Fibroblast of upper back skin (primary cell): ENCODE results near the gene NOS1AP.
"Not testable (repeated sequence)": the region's sequence is repeated elsewhere in the genome, so short reads cannot be mapped to it uniquely, and the experiment has no call there.

ENCODE experiments used
- DNase-seq: peaks from one replicate; pipeline ENCODE4 v3.0.0-alpha.2; 2013

NOS1AP gene

DNA sequence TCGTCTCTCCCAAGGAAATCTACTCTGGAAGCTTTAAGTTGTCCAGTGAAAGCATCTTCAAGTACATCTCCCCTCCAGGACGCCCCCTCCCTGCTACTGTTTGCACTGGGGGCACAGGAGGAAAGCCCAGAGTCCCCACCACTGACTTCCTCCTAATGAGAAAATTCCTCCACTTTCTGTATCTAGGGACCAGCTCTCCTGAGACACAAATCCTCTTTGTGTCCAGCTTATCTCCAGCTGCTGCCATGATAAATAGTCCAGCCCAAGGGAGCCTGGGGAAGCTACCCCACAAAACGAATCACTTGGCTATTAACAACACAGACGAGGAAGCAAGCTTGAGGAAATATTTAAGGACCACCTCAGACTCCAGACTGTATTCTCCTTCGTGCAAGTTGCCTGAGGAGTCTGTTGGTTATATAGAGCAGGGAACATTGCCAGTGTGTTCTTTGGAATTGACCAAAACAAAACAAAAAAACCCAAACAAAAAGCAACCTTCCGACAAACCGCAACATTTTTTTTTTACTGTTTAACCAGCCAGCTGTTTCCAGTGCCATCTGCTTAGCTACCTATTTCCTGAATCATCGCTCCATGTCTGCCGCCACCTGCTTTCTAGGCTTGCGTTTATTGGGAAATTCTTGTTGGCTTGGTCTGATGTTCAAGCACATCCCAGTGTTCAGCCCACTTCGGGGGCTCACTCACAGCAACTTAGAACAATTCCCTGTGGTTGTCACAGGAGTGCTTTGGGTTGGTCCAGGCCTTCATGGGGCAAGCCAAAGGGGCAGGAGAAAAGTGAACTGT lies 319.7 kb downstream of the NOS1AP start:
- DNase-seq: peak; percentile 13

DNA sequence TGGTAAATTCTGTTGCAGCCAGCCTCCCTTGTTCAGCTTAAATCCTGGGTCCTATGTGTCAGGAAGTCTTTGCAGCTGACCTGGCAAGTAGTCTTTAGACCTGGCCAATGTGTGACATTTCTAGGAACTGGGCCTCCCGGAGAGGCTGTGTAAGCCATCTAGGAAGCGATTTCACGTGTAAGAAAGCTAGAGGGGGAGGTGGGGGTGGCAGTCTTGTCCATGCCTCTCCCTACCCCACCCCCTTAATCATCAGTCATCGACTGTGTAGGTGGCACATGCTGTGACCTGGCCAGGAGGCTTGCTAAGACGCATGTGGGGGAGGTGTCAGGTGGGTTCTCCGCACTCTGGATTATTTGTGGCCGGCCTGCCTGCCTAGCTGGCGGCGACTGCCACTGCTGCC lies 320.5 kb downstream of the NOS1AP start:
- DNase-seq: no peak

DNA sequence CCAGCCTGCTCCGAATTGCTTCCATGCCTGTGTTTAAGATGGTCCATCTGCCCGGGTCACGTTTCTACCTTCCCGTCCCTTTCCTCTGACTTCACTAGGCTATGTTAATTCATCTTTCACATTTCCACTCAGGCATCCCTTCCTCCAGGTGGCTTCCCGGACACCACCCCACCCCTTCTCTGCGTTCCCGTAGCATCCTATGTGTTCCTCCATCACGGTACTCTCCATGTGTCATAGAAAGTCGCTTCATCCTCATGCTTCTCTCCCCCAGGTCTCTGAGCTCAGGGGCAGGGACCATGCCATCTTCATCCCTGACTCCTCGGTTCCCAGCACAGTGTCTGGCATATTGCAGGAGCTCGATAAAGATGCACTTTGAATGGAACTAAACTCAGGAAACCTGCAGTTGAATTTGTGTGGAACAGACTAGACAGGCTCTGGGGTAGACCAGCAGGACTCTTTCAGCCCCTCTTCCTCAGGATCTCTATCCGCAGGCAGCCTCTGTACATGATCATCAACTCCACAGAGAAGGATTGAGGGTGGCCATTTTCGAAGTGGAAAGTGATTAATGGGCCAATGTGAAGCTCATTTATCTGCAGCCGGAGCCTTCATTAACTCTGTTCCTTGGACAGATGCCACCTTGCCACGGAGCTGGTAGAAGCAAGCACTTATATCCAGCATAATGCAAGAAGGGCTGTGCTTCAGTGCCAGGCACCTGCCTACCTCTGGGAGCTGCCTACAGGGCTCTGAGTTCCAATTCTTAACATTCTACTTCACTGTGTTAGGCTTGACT lies 321.1 kb downstream of the NOS1AP start:
- no peak for DNase-seq

DNA sequence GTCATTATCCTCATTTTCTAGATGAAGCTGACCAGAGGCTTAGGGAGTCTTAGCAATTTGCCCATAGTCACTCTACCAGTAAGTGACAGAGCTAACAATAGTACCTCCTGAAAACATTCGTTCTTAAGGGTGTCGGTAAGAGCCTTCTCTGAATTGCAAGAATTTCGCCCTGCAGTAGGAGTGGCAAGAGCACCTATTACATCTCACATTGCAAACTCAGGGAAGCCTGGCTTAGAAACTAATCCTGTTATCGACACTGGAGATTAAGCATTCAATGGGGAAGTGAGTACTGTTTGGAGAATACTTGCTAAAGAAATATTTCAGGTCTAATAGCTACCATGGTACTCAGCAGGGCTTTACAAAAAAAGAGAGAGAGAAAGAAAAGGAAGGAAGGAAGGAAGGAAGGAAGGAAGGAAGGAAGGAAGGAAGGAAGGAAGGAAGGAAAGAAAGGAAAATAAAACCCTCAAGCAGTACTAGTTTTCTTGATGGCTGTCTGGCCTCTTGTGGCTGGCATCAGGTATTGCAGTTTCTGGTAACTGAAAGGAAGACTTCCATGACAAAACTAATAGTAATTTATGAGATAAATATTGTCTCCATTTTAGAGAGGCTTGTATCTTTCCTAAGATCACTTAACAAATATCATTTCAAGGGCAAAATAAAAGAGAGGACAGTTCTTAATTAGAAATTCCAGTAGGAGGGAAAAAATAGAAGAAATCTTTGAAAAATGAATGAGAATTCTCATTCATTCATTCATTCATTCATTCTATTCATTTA lies 322.5 kb downstream of the NOS1AP start:
- peak; percentile 45 for DNase-seq

DNA sequence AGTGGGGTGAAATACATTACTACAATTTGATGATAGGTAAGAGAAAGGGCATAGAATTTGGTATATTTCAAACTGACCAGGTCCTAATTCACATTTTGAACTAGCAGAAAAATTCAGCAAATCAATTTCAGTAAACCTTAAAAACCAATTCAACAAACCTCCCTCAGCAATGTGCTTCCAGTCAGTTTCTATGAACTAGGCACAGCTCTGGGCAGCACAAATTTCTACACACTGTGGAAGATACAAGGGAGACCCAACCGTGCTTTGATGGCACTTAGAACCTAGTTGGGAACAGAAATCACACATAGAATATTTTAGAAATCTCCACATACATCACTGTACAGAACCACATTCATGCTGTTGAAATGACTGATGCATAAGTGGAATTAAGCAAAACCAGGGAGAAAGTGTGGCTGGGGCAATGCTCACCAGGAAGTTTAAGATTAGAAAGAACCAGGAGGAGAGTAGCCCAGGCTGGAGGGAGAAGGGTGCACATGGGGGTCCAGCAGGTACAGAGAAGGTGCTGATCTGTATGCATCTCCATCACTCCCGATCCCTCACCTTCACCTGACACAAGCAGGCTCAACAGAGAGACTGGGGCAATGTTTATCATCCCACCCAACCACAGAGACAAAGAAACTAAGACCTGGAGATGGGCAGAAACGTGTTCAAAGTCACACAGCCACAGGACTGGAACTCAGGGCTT lies 326.9 kb downstream of the NOS1AP start:
- DNase-seq: no peak

DNA sequence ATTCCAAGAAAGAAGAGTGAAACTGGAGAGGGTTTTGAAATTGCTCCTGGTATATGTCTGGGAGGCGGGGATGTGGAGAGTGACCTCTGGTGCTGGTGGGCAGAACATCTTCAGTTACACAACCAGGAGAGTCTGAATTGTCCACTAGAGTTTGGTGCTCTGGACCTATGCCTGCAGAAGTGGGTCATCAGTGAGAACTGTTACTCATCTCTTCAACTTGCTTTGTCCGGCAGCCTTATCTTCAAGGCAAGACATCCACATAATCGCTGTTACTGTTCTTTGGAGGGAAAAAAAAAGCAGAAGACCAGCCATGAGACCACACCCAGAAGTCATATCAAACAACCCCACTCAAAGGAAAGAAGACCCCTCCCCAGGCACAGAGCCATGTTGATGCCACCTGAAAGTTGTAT lies 327.6 kb downstream of the NOS1AP start:
- no peak for DNase-seq

DNA sequence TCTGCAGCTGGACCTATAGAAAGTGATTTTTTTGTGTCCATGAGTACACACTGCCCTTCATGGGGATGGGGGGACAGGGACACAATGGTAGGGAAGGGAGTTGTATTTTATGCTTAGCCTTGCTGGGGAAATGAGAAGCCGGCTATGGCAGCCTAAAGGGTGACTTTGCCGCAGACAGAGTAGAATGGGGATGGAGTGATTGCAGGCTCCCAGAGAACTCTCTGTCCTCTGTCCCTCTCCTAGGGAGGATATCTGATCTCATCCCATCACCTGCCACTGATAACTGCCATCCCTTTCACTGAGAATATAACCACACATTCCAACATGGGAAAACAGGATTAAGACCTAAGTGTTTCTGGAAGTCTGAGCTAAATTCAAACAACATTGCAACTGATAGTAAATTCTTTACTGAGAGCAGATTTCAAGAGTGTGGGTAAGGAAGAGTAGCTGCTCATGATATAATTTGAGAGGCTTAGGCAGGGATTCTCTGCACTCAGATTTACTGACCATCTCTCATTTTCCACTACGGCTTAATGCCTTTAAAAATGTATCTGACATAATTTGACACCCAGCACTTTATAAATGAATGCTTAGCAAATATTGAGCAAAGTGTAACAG lies 328.6 kb downstream of the NOS1AP start:
- no peak for DNase-seq

DNA sequence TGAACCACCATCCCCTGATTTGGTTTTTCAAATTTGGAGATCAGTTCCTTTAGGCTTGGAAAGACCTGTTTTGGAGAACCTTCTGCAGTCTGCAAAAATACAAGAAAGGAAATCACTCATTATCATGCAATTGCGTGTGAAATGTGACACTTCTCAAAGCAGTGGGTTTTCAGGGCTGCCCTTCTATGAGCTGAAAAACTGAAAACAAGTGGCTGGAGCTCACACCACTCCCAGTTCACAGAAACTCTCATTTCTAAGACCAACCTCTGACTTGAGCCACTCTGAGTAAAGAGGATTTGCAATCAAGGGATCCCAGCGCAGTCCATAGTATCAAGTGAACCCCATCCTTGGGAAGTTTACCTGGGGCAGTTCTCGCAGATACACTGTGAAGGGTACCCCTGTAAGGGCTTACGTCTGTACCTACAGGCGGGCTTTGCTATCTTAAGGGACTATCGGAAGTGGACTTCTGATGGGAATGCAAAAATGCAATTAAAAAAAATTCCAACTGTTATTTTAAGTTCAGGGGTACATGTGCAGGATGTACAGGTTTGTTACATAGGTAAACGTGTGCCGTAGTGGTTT lies 329.6 kb downstream of the NOS1AP start:
- DNase-seq: no peak

DNA sequence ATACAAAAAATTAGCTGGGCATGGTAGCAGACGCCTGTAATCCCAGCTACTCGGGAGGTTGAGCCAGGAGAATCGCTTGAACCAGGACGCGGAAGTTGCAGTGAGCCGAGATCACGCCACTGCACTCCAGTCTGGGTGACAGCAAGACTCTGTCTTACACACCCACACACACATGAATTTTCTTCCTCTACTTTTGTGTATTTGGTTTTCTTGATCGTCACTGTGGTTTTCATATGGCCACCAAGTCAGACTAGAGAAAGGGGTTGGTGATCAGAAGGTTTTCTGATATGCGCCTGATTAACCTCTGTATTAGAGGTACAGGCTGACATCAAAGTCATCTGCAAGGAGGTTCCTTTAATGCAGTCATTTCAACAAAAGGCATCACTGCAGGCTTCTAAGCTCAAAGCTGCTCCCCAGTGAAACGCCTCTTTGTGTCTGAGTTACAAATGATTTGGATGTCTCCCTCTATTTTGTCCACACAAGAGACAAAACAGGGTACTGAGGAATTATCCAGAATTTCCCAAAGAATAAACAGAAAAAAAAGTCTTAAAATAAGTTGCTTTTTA lies 331.4 kb downstream of the NOS1AP start:
- no peak for DNase-seq

DNA sequence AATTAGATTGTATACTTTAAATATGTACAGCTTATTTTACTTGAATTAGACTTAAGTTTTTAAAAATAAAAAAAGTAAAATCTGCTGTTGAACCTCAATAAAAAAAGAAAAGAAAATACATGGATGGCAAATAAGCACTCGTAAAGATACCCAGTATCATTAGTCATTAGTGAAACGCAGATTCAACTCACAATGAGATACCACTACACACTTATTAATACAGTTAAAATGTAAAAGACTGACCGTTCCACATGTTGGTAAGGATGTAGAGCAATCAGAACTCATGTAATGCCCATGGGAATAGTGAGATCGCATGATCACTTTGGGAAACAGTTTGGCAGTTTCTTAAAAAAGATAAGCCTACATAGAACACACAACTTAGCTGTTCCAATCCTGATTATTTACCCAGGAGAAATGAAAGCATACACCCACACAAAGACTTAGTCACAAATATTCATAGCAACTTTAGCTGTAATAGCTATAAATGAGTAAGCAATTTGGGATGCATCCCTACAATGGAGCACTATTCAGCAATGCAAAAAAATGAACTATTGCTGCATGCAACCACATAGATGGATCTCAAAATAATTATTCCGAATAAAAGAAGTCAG lies 335.2 kb downstream of the NOS1AP start:
- DNase-seq: peak; percentile 42

DNA sequence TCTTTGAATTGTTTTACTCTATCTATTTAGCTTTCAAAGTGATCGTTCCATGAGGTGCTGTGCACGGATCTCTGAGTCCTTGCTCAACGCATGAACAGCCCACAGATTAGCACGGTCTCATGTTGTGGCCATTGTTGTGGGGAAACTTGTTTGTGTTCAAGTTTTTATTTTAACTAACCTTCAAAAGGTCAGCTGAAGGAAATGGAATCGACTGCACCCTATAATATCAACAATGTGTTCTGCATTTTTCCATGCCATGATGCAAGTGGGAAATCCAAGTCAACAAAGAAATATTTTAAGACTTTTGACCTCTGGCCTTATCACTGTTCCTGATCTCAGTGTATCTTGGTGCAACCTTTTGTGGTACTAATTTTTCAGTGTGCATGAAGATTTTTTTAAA lies 336.3 kb downstream of the NOS1AP start:
- DNase-seq: no peak

DNA sequence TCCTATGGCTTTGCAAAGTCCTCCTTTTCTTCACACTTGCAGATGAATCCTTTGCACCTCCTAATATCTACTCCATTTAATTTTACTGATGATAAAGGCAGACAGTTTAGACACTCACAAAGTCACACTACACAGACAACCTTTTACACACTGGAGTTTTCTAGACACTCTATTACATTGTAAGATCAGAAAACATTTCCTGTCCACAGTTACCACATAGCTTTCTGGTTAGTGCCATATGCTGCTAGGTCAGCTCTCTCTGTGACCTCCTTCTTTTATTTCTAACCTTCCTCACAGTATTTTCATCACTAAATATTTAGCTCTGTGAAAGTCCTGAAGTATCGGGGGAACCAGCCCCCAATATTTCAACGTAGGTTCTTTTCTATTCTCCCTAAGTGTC lies 337.3 kb downstream of the NOS1AP start:
- no peak for DNase-seq

DNA sequence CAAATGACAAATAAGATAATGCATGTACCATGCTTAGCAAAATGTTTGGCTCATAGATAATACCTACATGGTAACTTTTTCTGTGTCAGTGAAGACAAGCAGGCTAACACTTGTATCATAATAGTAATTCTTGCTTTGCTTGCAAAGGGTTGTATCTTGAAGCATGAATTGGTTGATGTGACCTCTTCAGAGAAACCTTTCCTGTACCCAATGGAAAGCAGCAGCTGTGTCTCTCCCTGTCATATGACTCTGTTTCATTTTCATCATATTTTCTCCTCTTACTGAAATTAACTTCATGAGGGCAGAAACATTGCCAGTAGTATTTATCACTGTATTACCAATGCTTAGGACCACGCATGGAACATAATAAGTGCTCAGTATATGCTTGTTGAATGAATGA lies 338.0 kb downstream of the NOS1AP start:
- no peak for DNase-seq

DNA sequence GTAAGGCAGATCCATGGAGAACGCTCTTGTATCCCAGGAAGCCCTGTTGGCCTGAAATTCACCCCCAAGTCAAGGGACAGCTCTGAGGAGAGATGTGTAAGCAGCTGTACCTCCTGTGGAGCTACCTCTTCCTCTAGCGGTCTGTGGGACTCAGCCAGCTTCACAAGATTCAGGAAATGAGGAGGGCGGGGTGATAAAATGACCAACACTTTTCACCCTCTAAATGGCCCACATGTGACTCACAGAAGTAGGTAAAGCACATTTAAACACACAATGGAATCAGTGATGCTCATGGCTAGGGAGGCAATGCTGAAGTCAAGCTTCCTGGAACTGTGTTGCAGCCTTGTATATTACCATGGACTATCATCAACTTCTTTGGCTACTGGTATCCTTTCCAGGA lies 342.5 kb downstream of the NOS1AP start, which contains the start of gene SH2D1B:
SH2D1B (minus strand) TSS at position 135 of the 400 bp plus-strand sequence; CDS start at position 15, 120 bp downstream.
- DNase-seq: no peak

DNA sequence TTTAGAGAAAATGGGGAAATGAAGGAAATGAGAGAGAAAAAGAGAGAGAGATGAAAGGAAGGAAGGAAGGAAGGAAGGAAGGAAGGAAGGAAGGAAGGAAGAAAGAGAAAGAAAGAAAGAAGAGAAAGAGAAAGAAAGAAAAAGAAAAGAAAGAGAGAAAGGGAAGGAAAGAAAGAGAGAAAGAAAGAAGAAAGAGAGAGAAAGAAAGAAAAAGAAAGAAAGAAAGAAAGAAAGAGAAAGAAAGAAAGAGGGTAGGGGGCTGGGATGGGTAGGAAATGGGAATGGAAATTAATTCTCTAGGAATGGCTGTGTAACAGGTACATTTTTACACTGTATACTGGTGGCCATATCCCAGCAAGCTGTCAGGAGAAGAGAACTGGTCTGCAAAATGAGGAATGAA lies 346.7 kb downstream of the NOS1AP start:
- no peak for DNase-seq

DNA sequence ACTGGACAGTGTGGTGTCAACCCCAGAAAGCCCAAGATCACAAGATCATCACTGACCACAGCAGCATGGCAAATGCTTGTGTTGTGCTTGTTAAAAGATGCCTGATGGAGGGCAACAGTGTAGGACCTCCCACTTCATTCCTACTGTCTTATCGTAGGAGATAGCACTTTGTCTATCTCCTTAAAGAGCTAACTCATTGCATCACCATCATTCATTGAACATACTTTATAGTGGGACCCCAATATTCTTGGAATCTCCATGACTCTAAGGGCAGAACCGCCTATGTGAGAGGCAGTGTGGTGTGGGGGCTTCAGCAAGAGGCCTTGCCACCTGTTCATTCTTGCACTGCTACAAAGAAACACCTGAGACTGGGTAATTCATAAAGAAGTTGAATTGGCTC lies 347.4 kb downstream of the NOS1AP start:
- DNase-seq: no peak

DNA sequence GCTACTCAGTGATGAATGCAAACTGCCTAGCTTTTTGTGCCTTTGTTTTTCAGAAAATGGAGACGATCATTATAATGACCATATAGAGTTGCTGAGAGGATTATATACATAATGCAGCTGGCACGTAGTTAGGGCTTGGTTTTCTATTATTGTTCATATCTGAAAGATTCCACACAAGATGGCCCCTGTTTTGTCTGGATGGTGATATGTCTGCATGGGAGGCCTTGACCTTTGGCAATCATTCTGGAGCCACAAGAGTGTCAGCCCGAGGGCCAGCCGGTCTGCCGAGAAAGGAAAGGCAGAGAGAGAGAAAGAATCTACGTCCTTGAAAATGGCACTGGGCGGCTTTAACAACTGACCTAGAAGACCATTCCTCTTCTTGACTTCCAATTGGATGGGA lies 348.2 kb downstream of the NOS1AP start:
- no peak for DNase-seq

DNA sequence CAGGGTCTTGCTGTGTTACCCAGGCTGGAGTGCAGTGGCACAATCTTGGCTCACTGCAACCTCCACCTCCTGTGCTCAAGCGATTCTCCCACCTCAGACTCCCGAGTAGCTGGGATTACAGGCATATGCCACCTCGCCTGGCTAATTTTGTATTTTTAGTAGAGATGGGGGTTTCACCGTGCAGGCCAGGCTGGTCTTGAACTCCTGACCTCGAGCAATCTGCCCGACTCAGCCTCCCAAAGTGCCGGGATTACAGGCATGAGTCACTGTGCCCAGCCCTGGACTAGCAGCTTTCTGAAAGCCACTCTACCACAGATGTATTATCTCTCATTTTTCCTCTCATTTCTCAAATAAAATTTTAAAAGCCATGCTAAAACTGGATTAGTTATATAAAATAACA lies 349.1 kb downstream of the NOS1AP start:
- DNase-seq: not testable (repeated sequence)

DNA sequence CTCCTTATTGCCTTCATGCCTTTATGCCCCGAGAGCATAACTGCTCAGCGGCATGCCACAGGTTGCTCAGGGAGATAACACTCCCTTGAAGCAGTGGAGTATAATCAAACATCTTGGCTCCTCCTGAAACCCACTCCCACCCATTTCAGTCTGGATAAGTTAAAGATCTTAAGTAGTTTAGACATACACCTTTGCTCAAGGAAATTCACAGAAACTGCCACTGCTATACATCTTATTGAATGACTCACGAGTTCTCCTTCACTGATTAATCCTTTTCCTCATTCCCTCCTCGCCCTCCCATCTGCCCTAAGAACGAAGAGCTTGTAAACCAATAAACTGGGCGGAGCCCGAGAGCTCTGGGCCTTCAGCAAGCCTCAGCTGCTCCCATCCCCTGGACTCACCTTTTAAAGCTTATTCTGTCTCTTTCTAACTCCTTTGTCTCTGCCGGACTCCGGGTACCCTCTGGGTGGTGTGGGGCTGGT lies 350.0 kb downstream of the NOS1AP start:
- not testable (repeated sequence) for DNase-seq
